ENCODE data around the gene MORC3. TPM values are rescaled to one million over a fixed set of nuclear protein-coding genes. Genes with fewer than 3 reads are reported as not detected.

Gene MORC3
- total and polyA plus RNA-seq, 9 of the 15 experiments (the other 6 are each of a cell fraction or from before 2014, with no cell fraction given): 12.7 to 53.7 (median 36.0) TPM

DNA sequence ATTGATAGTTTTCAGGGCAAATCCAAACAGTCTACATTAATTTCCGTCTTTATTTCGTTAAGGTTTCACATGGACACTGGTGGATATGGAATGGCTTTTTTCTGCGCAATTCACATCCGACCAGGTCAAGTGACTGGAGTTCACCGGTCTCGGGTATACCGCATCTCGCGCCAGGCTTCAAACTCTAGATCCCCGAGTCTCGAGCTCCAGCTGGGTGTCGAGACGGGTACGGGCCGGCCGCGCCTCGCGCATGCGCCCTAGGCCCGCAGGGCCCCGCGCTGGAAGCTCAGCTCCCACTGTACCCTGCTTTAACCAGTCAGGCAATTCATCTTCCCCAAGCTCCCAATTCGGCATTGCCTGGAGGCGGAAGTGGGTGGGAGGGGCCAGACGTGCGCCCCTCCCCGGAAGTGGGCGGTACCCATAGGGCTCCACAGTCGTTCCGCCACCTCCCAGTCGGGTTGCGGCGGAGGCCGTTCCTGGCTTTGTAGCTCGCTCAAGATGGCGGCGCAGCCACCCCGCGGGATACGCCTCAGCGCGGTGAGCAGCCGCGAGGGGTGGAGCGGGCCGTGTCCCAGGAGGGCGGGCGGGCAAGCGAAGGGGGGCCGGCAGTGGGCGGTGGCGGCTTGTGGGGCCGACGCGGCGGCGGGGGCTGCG lies at the start of gene MORC3 (continued):
- TF ChIP-seq DPF2 (IDR thresholded peaks at IDR 0.05) (0 out of 2 replicates have a peak, but pooled peaks have one; percentile 69), COPS2 (conservative IDR thresholded peaks at IDR 0.05) (no peak), ZNF263 (CRISPR knock-in tag; IDR thresholded peaks at IDR 0.05; ENCODE audit: borderline replicate concordance) (no peak), CBFA2T3 (IDR thresholded peaks at IDR 0.05) (no peak), MEF2D (tag; conservative IDR thresholded peaks at IDR 0.05; ENCODE audit: low read depth) (no peak), MBD2 (IDR thresholded peaks at IDR 0.05; ENCODE audit: borderline replicate concordance, low read depth) (peak; percentile 87), CEBPG (CRISPR knock-in tag; IDR thresholded peaks at IDR 0.05) (no peak), CEBPG (tag; conservative IDR thresholded peaks at IDR 0.05 in 1 of 2, IDR thresholded peaks at IDR 0.05 in 1 of 2) (no peak), GABPA (tag; conservative IDR thresholded peaks at IDR 0.05; ENCODE audit: low read depth) (peak; percentile 98), NCOA4 (IDR thresholded peaks at IDR 0.05; ENCODE audit: partially characterized antibody) (no peak), ZNF165 (CRISPR knock-in tag; IDR thresholded peaks at IDR 0.05; ENCODE audit: borderline replicate concordance) (no peak), NCOA6 (IDR thresholded peaks at IDR 0.05) (no peak), JUN (IDR thresholded peaks at IDR 0.05; ENCODE audit: borderline replicate concordance, low read depth, low read length) (no peak; the same call in 1 of the 2 replicates), JUN (CRISPR knock-in tag; IDR thresholded peaks at IDR 0.05; ENCODE audit: borderline replicate concordance) (no peak)
- TF ChIP-seq, protein P1, sequence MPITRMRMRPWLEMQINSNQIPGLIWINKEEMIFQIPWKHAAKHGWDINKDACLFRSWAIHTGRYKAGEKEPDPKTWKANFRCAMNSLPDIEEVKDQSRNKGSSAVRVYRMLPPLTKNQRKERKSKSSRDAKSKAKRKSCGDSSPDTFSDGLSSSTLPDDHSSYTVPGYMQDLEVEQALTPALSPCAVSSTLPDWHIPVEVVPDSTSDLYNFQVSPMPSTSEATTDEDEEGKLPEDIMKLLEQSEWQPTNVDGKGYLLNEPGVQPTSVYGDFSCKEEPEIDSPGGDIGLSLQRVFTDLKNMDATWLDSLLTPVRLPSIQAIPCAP (CRISPR knock-in tag; IDR thresholded peaks at IDR 0.05; ENCODE audit: borderline replicate concordance): no peak
- TF ChIP-seq, protein P2, sequence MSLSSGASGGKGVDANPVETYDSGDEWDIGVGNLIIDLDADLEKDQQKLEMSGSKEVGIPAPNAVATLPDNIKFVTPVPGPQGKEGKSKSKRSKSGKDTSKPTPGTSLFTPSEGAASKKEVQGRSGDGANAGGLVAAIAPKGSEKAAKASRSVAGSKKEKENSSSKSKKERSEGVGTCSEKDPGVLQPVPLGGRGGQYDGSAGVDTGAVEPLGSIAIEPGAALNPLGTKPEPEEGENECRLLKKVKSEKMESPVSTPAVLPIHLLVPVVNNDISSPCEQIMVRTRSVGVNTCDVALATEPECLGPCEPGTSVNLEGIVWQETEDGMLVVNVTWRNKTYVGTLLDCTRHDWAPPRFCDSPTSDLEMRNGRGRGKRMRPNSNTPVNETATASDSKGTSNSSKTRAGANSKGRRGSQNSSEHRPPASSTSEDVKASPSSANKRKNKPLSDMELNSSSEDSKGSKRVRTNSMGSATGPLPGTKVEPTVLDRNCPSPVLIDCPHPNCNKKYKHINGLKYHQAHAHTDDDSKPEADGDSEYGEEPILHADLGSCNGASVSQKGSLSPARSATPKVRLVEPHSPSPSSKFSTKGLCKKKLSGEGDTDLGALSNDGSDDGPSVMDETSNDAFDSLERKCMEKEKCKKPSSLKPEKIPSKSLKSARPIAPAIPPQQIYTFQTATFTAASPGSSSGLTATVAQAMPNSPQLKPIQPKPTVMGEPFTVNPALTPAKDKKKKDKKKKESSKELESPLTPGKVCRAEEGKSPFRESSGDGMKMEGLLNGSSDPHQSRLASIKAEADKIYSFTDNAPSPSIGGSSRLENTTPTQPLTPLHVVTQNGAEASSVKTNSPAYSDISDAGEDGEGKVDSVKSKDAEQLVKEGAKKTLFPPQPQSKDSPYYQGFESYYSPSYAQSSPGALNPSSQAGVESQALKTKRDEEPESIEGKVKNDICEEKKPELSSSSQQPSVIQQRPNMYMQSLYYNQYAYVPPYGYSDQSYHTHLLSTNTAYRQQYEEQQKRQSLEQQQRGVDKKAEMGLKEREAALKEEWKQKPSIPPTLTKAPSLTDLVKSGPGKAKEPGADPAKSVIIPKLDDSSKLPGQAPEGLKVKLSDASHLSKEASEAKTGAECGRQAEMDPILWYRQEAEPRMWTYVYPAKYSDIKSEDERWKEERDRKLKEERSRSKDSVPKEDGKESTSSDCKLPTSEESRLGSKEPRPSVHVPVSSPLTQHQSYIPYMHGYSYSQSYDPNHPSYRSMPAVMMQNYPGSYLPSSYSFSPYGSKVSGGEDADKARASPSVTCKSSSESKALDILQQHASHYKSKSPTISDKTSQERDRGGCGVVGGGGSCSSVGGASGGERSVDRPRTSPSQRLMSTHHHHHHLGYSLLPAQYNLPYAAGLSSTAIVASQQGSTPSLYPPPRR (CRISPR knock-in tag; IDR thresholded peaks at IDR 0.05; ENCODE audit: borderline replicate concordance): no peak
- TF ChIP-seq, protein P3, sequence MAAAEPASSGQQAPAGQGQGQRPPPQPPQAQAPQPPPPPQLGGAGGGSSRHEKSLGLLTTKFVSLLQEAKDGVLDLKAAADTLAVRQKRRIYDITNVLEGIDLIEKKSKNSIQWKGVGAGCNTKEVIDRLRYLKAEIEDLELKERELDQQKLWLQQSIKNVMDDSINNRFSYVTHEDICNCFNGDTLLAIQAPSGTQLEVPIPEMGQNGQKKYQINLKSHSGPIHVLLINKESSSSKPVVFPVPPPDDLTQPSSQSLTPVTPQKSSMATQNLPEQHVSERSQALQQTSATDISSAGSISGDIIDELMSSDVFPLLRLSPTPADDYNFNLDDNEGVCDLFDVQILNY (CRISPR knock-in tag; IDR thresholded peaks at IDR 0.05): no peak
- TF ChIP-seq, protein P4, sequence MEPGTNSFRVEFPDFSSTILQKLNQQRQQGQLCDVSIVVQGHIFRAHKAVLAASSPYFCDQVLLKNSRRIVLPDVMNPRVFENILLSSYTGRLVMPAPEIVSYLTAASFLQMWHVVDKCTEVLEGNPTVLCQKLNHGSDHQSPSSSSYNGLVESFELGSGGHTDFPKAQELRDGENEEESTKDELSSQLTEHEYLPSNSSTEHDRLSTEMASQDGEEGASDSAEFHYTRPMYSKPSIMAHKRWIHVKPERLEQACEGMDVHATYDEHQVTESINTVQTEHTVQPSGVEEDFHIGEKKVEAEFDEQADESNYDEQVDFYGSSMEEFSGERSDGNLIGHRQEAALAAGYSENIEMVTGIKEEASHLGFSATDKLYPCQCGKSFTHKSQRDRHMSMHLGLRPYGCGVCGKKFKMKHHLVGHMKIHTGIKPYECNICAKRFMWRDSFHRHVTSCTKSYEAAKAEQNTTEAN (CRISPR knock-in tag; IDR thresholded peaks at IDR 0.05): no peak
- TF ChIP-seq, protein P5, sequence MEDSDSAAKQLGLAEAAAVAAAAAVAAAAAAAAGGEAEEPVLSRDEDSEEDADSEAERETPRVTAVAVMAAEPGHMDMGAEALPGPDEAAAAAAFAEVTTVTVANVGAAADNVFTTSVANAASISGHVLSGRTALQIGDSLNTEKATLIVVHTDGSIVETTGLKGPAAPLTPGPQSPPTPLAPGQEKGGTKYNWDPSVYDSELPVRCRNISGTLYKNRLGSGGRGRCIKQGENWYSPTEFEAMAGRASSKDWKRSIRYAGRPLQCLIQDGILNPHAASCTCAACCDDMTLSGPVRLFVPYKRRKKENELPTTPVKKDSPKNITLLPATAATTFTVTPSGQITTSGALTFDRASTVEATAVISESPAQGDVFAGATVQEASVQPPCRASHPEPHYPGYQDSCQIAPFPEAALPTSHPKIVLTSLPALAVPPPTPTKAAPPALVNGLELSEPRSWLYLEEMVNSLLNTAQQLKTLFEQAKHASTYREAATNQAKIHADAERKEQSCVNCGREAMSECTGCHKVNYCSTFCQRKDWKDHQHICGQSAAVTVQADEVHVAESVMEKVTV (CRISPR knock-in tag; IDR thresholded peaks at IDR 0.05): no peak
